HL-60 (cell line): ENCODE measurements around the gene MOBP.

ENCODE experiments used
- POLR2AphosphoS5 ChIP-seq: IDR thresholded peaks from 2 replicates; pipeline ENCODE4 v1.6.1; 2012; ENCODE audit warnings: low read depth
- SPI1 ChIP-seq: IDR thresholded peaks from 2 replicates; pipeline ENCODE4 v1.6.1; 2012; ENCODE audit warnings: low read depth, mild to moderate bottlenecking, borderline replicate concordance
- TF ChIP-seq, protein P1 (sequence below): IDR thresholded peaks from one replicate; pipeline ENCODE4 v1.5.1; 2011; ENCODE audit warnings: low read length, control low read depth, inconsistent platforms; ENCODE audit not compliant: insufficient read depth
- TF ChIP-seq, protein P2 (sequence below): IDR thresholded peaks from 2 replicates; pipeline ENCODE4 v1.6.1; 2012; ENCODE audit warnings: low read depth; ENCODE audit not compliant: insufficient replicate concordance

DNA sequence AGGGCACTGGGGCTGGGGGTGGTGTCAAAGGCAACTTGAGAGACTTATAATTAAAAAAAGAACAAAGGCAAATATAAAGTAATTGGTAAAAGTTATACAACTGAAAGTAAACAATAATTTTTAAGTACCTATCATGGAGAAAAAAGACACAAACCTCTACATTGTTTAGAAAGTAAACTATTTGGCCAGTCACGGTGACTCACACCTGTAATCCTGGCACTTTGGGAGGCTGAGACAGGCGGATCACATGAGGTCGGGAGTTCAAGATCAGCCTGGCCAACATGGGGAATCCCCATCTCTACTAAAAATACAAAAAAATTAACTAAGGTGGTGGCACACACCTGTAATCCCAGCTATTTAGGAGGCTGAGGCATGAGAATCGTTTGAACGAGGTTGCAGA is 35.1 kb upstream of the MOBP start:
- TF ChIP-seq, protein P1, sequence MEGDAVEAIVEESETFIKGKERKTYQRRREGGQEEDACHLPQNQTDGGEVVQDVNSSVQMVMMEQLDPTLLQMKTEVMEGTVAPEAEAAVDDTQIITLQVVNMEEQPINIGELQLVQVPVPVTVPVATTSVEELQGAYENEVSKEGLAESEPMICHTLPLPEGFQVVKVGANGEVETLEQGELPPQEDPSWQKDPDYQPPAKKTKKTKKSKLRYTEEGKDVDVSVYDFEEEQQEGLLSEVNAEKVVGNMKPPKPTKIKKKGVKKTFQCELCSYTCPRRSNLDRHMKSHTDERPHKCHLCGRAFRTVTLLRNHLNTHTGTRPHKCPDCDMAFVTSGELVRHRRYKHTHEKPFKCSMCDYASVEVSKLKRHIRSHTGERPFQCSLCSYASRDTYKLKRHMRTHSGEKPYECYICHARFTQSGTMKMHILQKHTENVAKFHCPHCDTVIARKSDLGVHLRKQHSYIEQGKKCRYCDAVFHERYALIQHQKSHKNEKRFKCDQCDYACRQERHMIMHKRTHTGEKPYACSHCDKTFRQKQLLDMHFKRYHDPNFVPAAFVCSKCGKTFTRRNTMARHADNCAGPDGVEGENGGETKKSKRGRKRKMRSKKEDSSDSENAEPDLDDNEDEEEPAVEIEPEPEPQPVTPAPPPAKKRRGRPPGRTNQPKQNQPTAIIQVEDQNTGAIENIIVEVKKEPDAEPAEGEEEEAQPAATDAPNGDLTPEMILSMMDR: no peak
- TF ChIP-seq SPI1 (no peak), POLR2AphosphoS5 (no peak)
- TF ChIP-seq, protein P2, sequence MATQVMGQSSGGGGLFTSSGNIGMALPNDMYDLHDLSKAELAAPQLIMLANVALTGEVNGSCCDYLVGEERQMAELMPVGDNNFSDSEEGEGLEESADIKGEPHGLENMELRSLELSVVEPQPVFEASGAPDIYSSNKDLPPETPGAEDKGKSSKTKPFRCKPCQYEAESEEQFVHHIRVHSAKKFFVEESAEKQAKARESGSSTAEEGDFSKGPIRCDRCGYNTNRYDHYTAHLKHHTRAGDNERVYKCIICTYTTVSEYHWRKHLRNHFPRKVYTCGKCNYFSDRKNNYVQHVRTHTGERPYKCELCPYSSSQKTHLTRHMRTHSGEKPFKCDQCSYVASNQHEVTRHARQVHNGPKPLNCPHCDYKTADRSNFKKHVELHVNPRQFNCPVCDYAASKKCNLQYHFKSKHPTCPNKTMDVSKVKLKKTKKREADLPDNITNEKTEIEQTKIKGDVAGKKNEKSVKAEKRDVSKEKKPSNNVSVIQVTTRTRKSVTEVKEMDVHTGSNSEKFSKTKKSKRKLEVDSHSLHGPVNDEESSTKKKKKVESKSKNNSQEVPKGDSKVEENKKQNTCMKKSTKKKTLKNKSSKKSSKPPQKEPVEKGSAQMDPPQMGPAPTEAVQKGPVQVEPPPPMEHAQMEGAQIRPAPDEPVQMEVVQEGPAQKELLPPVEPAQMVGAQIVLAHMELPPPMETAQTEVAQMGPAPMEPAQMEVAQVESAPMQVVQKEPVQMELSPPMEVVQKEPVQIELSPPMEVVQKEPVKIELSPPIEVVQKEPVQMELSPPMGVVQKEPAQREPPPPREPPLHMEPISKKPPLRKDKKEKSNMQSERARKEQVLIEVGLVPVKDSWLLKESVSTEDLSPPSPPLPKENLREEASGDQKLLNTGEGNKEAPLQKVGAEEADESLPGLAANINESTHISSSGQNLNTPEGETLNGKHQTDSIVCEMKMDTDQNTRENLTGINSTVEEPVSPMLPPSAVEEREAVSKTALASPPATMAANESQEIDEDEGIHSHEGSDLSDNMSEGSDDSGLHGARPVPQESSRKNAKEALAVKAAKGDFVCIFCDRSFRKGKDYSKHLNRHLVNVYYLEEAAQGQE: no peak
